HL-60 (cell line): ENCODE results near the gene TOP1.

Experiments used
- GABPA ChIP-seq: IDR thresholded peaks from 2 replicates; pipeline ENCODE4 v1.6.1; 2012; ENCODE audit warnings: low read depth
- POLR2AphosphoS5 ChIP-seq: IDR thresholded peaks from 2 replicates; pipeline ENCODE4 v1.6.1; 2012; ENCODE audit warnings: low read depth
- SPI1 ChIP-seq: IDR thresholded peaks from 2 replicates; pipeline ENCODE4 v1.6.1; 2012; ENCODE audit warnings: low read depth, mild to moderate bottlenecking, borderline replicate concordance
- TF ChIP-seq, protein P1 (sequence below): IDR thresholded peaks from one replicate; pipeline ENCODE4 v1.5.1; 2011; ENCODE audit warnings: low read length, control low read depth, inconsistent platforms; ENCODE audit not compliant: insufficient read depth

GRCh38 chr20:41171736-41172295 lies 143.2 kb downstream of the TOP1 start:
- TF ChIP-seq, protein P1, sequence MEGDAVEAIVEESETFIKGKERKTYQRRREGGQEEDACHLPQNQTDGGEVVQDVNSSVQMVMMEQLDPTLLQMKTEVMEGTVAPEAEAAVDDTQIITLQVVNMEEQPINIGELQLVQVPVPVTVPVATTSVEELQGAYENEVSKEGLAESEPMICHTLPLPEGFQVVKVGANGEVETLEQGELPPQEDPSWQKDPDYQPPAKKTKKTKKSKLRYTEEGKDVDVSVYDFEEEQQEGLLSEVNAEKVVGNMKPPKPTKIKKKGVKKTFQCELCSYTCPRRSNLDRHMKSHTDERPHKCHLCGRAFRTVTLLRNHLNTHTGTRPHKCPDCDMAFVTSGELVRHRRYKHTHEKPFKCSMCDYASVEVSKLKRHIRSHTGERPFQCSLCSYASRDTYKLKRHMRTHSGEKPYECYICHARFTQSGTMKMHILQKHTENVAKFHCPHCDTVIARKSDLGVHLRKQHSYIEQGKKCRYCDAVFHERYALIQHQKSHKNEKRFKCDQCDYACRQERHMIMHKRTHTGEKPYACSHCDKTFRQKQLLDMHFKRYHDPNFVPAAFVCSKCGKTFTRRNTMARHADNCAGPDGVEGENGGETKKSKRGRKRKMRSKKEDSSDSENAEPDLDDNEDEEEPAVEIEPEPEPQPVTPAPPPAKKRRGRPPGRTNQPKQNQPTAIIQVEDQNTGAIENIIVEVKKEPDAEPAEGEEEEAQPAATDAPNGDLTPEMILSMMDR: no peak
- TF ChIP-seq GABPA: no peak
- TF ChIP-seq POLR2AphosphoS5: no peak
- no peak for TF ChIP-seq SPI1
